H1 (cell line): ENCODE measurements around the gene GLUL. TPM values are rescaled to one million over a fixed set of nuclear protein-coding genes. Genes with fewer than 3 reads are reported as not detected.

Experiments used
- CTCF ChIA-PET: fragments of 300-600 bp; sonication (Branson Sonifier 250); formaldehyde crosslinking; loops from one replicate; lab custom pipeline; 2021; ENCODE audit not compliant: partially characterized antibody; lab: Charles Lee
- POLR2A ChIA-PET: fragments of 300-600 bp; sonication (Branson Sonifier 250); formaldehyde crosslinking; loops from one replicate; lab custom pipeline; 2021; ENCODE audit warnings: inconsistent platforms; ENCODE audit not compliant: partially characterized antibody; lab: Charles Lee
- DNase-seq, 2 experiments: peaks; one replicate each; pipeline versions ENCODE4 v3.0.0 to v3.0.0-alpha.2; 2010 to 2022; ENCODE audit warnings: low spot score in 2 of 2, low read depth in 1 of 2, mixed read lengths in 1 of 2
- FAIRE-seq: peaks from 2 replicates; lab custom pipeline; 2011; peaks lifted over from hg19 to GRCh38; lab: Jason Lieb, UNC
- H2AFZ ChIP-seq: 2 replicates; pipeline ENCODE4 v1.8.1; 2012; ENCODE audit warnings: low read length, inconsistent platforms
- H2AK5ac ChIP-seq: 2 replicates; pipeline ENCODE4 v1.6.1; 2013; ENCODE audit warnings: low read depth, low read length
- H2BK120ac ChIP-seq: replicated peaks from 2 replicates; pipeline ENCODE3; 2013; ENCODE audit warnings: low read depth, low read length, inconsistent platforms
- H2BK12ac ChIP-seq: 2 replicates; pipeline ENCODE4 v1.6.1; 2013; ENCODE audit warnings: low read depth, low read length
- H2BK15ac ChIP-seq: 2 replicates; pipeline ENCODE4 v1.6.1; 2013; ENCODE audit warnings: low read length
- H2BK20ac ChIP-seq: 2 replicates; pipeline ENCODE4 v1.6.1; 2013; ENCODE audit warnings: low read length
- H2BK5ac ChIP-seq: 2 replicates; pipeline ENCODE4 v1.6.1; 2013; ENCODE audit warnings: low read depth, low read length
- H3K14ac ChIP-seq: 2 replicates; pipeline ENCODE4 v1.6.1; 2013; ENCODE audit warnings: inconsistent platforms; ENCODE audit not compliant: insufficient read length
- H3K18ac ChIP-seq: 2 replicates; pipeline ENCODE4 v1.6.1; 2013; ENCODE audit warnings: low read length; ENCODE audit errors: extremely low read depth
- H3K23ac ChIP-seq: 2 replicates; pipeline ENCODE4 v1.6.1; 2013; ENCODE audit warnings: inconsistent platforms; ENCODE audit not compliant: insufficient read length
- H3K23me2 ChIP-seq: 2 replicates; pipeline ENCODE4 v1.6.1; 2013; ENCODE audit warnings: low read depth, low read length
- H3K27ac ChIP-seq: 2 replicates; pipeline ENCODE4 v1.6.1; 2011; ENCODE audit warnings: low read depth, low read length, inconsistent platforms
- H3K27me3 ChIP-seq, 4 experiments: replicated peaks in 1 of 4; 1 replicate in 1 of 4; 2 replicates in 3 of 4; pipeline versions ENCODE4 v1.6.1 to v1.8.1; 2011 to 2013; ENCODE audit warnings: low read length in 3 of 4, mild to moderate bottlenecking in 3 of 4, inconsistent platforms in 2 of 4, mixed read lengths in 2 of 4, moderate library complexity in 1 of 4; ENCODE audit not compliant: control insufficient read depth in 3 of 4, insufficient read depth in 3 of 4; ENCODE audit errors: extremely low read depth in 1 of 4
- H3K36me3 ChIP-seq, 4 experiments: 2 replicates each; pipeline versions ENCODE4 v1.6.1 to v1.8.1; 2011 to 2013; ENCODE audit warnings: mild to moderate bottlenecking in 4 of 4, low read length in 3 of 4, moderate library complexity in 2 of 4, control low read depth in 1 of 4, inconsistent platforms in 1 of 4; ENCODE audit not compliant: insufficient read depth in 4 of 4, control insufficient read depth in 2 of 4
- H3K4ac ChIP-seq: replicated peaks from 2 replicates; pipeline ENCODE3; 2013; ENCODE audit warnings: low read length, low read depth, mixed read lengths, inconsistent platforms; ENCODE audit not compliant: insufficient read length
- H3K4me1 ChIP-seq, 4 experiments: replicated peaks in 1 of 4; 1 replicate in 1 of 4; 2 replicates in 3 of 4; pipeline versions ENCODE4 v1.6.1 to v1.8.1; 2011 to 2013; ENCODE audit warnings: low read length in 3 of 4, inconsistent platforms in 2 of 4, mixed read lengths in 1 of 4; ENCODE audit not compliant: insufficient read depth in 4 of 4, control insufficient read depth in 3 of 4
- H3K4me2 ChIP-seq, 2 experiments: 2 replicates each; pipeline versions ENCODE4 v1.6.1 to v1.8.1; 2011 to 2013; ENCODE audit warnings: low read depth in 2 of 2, low read length in 2 of 2, control low read depth in 1 of 2, inconsistent platforms in 1 of 2, mild to moderate bottlenecking in 1 of 2; ENCODE audit not compliant: insufficient read depth in 1 of 2
- H3K4me3 ChIP-seq, 4 experiments: fragments of 200-600, 300-600 bp in 1 of 4; sonication (generic), shearing (Covaris generic), sonication (Bioruptor Twin) in 1 of 4; 2 replicates each; pipeline versions ENCODE4 v1.5.1 to v1.8.1; 2011 to 2016; ENCODE audit warnings: low read length in 4 of 4, low read depth in 3 of 4, control low read depth in 2 of 4, inconsistent platforms in 2 of 4, mild to moderate bottlenecking in 2 of 4, mixed read lengths in 1 of 4, moderate library complexity in 1 of 4; ENCODE audit not compliant: insufficient read depth in 2 of 4; ENCODE audit errors: extremely low read depth in 1 of 4
- H3K56ac ChIP-seq: replicated peaks from 2 replicates; pipeline ENCODE3; 2013; ENCODE audit warnings: low read depth, mild to moderate bottlenecking, mixed read lengths, low read length, inconsistent platforms; ENCODE audit not compliant: insufficient read length
- H3K79me1 ChIP-seq: 2 replicates; pipeline ENCODE4 v1.6.1; 2013; ENCODE audit warnings: low read depth, low read length, control low read depth
- H3K79me2 ChIP-seq, 2 experiments: 2 replicates each; pipeline versions ENCODE4 v1.6.1 to v1.8.1; 2012 to 2013; ENCODE audit warnings: low read length in 2 of 2, mild to moderate bottlenecking in 2 of 2, inconsistent platforms in 1 of 2; ENCODE audit not compliant: insufficient read depth in 2 of 2, control insufficient read depth in 1 of 2
- H3K9ac ChIP-seq, 4 experiments: replicated peaks in 1 of 4; 1 replicate in 1 of 4; 2 replicates in 3 of 4; pipeline versions ENCODE4 v1.6.1 to v1.8.1; 2011 to 2013; ENCODE audit warnings: low read depth in 3 of 4, low read length in 3 of 4, control low read depth in 2 of 4, mild to moderate bottlenecking in 2 of 4, moderate library complexity in 2 of 4, inconsistent platforms in 1 of 4; ENCODE audit errors: extremely low read depth in 1 of 4
- H3K9me3 ChIP-seq, 2 experiments: 2 replicates each; pipeline versions ENCODE4 v1.6.1 to v1.8.1; 2012 to 2013; ENCODE audit warnings: mild to moderate bottlenecking in 2 of 2, moderate library complexity in 2 of 2, control low read depth in 1 of 2, inconsistent platforms in 1 of 2, low read depth in 1 of 2, low read length in 1 of 2, mixed read lengths in 1 of 2; ENCODE audit not compliant: insufficient read depth in 2 of 2
- H4K20me1 ChIP-seq, 2 experiments: replicated peaks in 1 of 2; 2 replicates each; pipeline versions ENCODE3 to v1.8.1; 2011 to 2013; ENCODE audit warnings: inconsistent platforms in 2 of 2, low read length in 2 of 2, mild to moderate bottlenecking in 1 of 2; ENCODE audit not compliant: insufficient read depth in 2 of 2, control insufficient read depth in 1 of 2
- H4K5ac ChIP-seq: 2 replicates; pipeline ENCODE4 v1.6.1; 2013; ENCODE audit warnings: low read length, low read depth, mixed read lengths, inconsistent platforms; ENCODE audit not compliant: insufficient read length
- H4K8ac ChIP-seq: 2 replicates; pipeline ENCODE4 v1.8.0; 2013; ENCODE audit warnings: mild to moderate bottlenecking, moderate library complexity, low read length, inconsistent platforms; ENCODE audit not compliant: insufficient read depth; ENCODE audit errors: extremely low read depth
- H4K91ac ChIP-seq: replicated peaks from 2 replicates; pipeline ENCODE3; 2013; ENCODE audit warnings: low read length, mixed read lengths, inconsistent platforms; ENCODE audit not compliant: insufficient read length
- BACH1 ChIP-seq: IDR thresholded peaks from 2 replicates; pipeline ENCODE4 v1.6.1; 2012; ENCODE audit warnings: low read length, improper control_type of control experiment
- BCL11A ChIP-seq, 2 experiments: IDR thresholded peaks; one replicate each; pipeline ENCODE4 v1.6.1; 2011; ENCODE audit warnings: low read depth in 2 of 2, low read length in 2 of 2, mild to moderate bottlenecking in 2 of 2
- BRCA1 ChIP-seq: IDR thresholded peaks from 2 replicates; pipeline ENCODE4 v1.6.1; 2012; ENCODE audit warnings: low read depth, low read length, improper control_type of control experiment
- CHD2 ChIP-seq: IDR thresholded peaks from 2 replicates; pipeline ENCODE4 v1.6.1; 2012; ENCODE audit warnings: low read length, improper control_type of control experiment
- EP300 ChIP-seq, 2 experiments: IDR thresholded peaks; 1 replicate in 1 of 2; 2 replicates in 1 of 2; pipeline ENCODE4 v1.6.1; 2011 to 2012; ENCODE audit warnings: low read depth in 2 of 2, low read length in 2 of 2, mild to moderate bottlenecking in 2 of 2, borderline replicate concordance in 1 of 2, inconsistent platforms in 1 of 2, moderate library complexity in 1 of 2
- FOSL1 ChIP-seq: IDR thresholded peaks from 2 replicates; pipeline ENCODE4 v1.6.1; 2011; ENCODE audit warnings: mild to moderate bottlenecking, low read depth, low read length, moderate library complexity; ENCODE audit not compliant: insufficient read depth
- JUN ChIP-seq: IDR thresholded peaks from 2 replicates; pipeline ENCODE4 v1.6.1; 2011; ENCODE audit warnings: low read depth, mild to moderate bottlenecking, improper control_type of control experiment, low read length
- NANOG ChIP-seq: IDR thresholded peaks from 2 replicates; pipeline ENCODE4 v1.6.1; 2011; ENCODE audit warnings: low read length, low read depth, mild to moderate bottlenecking, inconsistent platforms; ENCODE audit not compliant: insufficient read depth, poor library complexity, severe bottlenecking
- PHF8 ChIP-seq: fragments of 200-600 bp; sonication (generic); conservative IDR thresholded peaks from 2 replicates; pipeline ENCODE4 v1.7.1; 2012; ENCODE audit warnings: low read depth, mild to moderate bottlenecking, inconsistent platforms, low read length, moderate library complexity
- SIX5 ChIP-seq: IDR thresholded peaks from 2 replicates; pipeline ENCODE4 v1.6.1; 2011; ENCODE audit warnings: mild to moderate bottlenecking, low read depth, low read length
- TAF7 ChIP-seq: optimal IDR thresholded peaks from 2 replicates; pipeline ENCODE3; 2011; ENCODE audit warnings: low read depth, mild to moderate bottlenecking, inconsistent platforms, low read length, moderate library complexity, borderline replicate concordance
- WGBS, 2 experiments: shearing (Covaris generic) in 1 of 2; methylation state at CpG; one replicate each; pipeline versions ENCODE4 v1.1.6 to v1.1.7; 2013 to 2015; ENCODE audit warnings: low lambda C conversion rate in 2 of 2, mixed read lengths in 2 of 2, inconsistent platforms in 1 of 2, low coverage in 1 of 2, missing lambda C conversion rate in 1 of 2; ENCODE audit not compliant: insufficient replicate concordance in 2 of 2, insufficient coverage in 1 of 2, insufficient read length in 1 of 2; ENCODE audit errors: extremely low coverage in 1 of 2, missing lambda C conversion rate in 1 of 2; 5-methylcytosine and 5-hydroxymethylcytosine counted together
- polyA plus RNA-seq, 7 experiments: library from polyadenylated mRNA; depleted of rRNA in 3 of 7; stranded (reverse) in 5 of 7; unstranded in 2 of 7; fragments of >200 nt in 5 of 7; fragments of 200-250 nt in 2 of 7; gene quantifications; 1 replicate in 5 of 7; 2 replicates in 1 of 7; 4 replicates in 1 of 7; pipeline versions ENCODE4 v1.2.1 to v1.2.3, GENCODE V29; 2011 to 2013; ENCODE audit warnings: missing spikeins in 2 of 7, mixed read lengths in 2 of 7
- total RNA-seq: library from RNA; stranded (reverse); fragmentation: NEBNext Ultra II Directional; extraction: Animal tissue kit (Norgen Biotek cat#: 25700); gene quantifications from 2 replicates; pipeline ENCODE4 v1.2.1, GENCODE V29; 2021
- TF ChIP-seq, protein P1 (sequence below): IDR thresholded peaks from 2 replicates; pipeline ENCODE4 v1.6.1; 2012; ENCODE audit warnings: inconsistent platforms

GLUL gene
- total and polyA plus RNA-seq, 2 of the 8 experiments (the other 6 are each of a cell fraction or from before 2014, with no cell fraction given): 261 to 453 TPM

DNA sequence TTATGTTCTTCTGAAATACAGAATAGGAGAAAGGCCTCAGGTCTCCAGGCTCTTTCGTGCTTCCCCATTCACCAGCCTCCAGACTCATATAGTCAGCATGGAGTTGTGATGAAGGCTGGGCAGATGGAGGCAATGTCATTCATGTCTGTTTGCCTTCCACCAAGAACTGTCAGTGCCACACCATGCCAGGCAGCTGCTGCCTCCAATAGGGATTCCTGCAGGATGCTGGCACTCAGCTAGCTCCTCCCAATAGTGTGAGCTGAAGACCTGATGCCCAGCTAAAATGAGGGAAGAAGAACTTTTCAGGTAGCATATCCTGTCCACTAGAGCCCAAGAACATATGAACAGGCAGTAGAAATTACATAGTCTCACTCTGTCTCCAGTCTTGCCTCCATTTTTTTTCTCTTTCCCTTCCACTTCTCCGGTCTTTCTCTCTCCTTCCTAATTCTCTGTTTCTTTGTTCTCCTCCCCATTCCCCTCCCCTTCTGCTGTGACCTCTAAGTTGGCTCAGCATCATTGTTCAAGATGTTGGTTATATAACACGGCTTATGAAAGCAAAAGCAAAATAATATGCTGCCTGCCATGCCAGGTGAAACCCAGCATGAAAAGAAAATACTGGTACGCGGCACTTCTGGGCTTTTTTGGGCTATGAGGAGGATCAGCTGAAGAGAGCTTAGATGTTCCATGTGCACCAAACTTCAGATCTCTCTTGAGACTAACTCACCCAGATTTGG, 17.3 kb downstream of the GLUL start:
- DNase-seq: no peak
- H3K36me3 ChIP-seq: no peaks in the 10 kb centered on the region
- WGBS, 2 experiments: 79% methylated on average over 3 of the region's 5 CpGs; no CpG with 5 or more reads in 1 of the 2 experiments
- H2BK120ac ChIP-seq: no peak overlapping the region
- H4K91ac ChIP-seq: no peak overlapping the region
- no peaks in the 10 kb centered on the region for H4K20me1 ChIP-seq
- H3K23me2 ChIP-seq: no peaks in the 10 kb centered on the region
- H3K4ac ChIP-seq: no peak overlapping the region
- H3K79me1 ChIP-seq: no peaks in the 10 kb centered on the region
- POLR2A ChIA-PET: interaction anchor here (0.6 to 2.6 kb wide), 3 partner anchors 13 to 16 kb away, joined by 3 to 14 read pairs (median 3); no protein-coding TSS in a partner anchor
- no peaks in the 10 kb centered on the region for H3K9me3 ChIP-seq
- H2AK5ac ChIP-seq: no peak overlapping the region
- H2BK15ac ChIP-seq: no peak overlapping the region
- H3K4me2 ChIP-seq: no peak overlapping the region
- no peaks in the 10 kb centered on the region for H3K27me3 ChIP-seq
- no peak overlapping the region for H2AFZ ChIP-seq
- H3K27ac ChIP-seq: no peak overlapping the region
- 0 out of 2 replicates have a peak overlapping the region, but pooled peaks have one; percentile 39 for H2BK12ac ChIP-seq
- CTCF ChIA-PET: interaction anchor here (1.7 to 2.9 kb wide), 3 partner anchors 12 to 230 kb away, joined by 4 to 8 read pairs (median 7); no protein-coding TSS in a partner anchor
- no peak overlapping the region for H4K5ac ChIP-seq
- H3K9ac ChIP-seq: no peak overlapping the region
- no peak overlapping the region for H4K8ac ChIP-seq
- H2BK5ac ChIP-seq: no peak overlapping the region
- H3K4me3 ChIP-seq: no peak overlapping the region
- no peak for FAIRE-seq
- no peak overlapping the region for H3K18ac ChIP-seq
- H3K14ac ChIP-seq: no peak overlapping the region
- no peak overlapping the region for H3K56ac ChIP-seq
- no peaks in the 10 kb centered on the region for H3K79me2 ChIP-seq
- no peak overlapping the region for H3K23ac ChIP-seq
- H3K4me1 ChIP-seq: no peaks in the 10 kb centered on the region
- H2BK20ac ChIP-seq: no peak overlapping the region
- TF ChIP-seq PHF8: no peak
- TF ChIP-seq BACH1: no peak
- no peak for TF ChIP-seq FOSL1
- TF ChIP-seq, protein P1, sequence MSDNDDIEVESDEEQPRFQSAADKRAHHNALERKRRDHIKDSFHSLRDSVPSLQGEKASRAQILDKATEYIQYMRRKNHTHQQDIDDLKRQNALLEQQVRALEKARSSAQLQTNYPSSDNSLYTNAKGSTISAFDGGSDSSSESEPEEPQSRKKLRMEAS: no peak
- TF ChIP-seq JUN: no peak
- TF ChIP-seq TAF7: no peak
- TF ChIP-seq NANOG: no peak
- no peak for TF ChIP-seq BRCA1
- TF ChIP-seq EP300 (IDR thresholded peaks at IDR 0.05; ENCODE audit: borderline replicate concordance in 1 of 2, low read depth in 2 of 2, low read length in 2 of 2): no peak
- no peak for TF ChIP-seq SIX5
- TF ChIP-seq BCL11A (IDR thresholded peaks at IDR 0.05; ENCODE audit: low read depth in 2 of 2, low read length in 2 of 2): no peak
- no peak for TF ChIP-seq CHD2
